Stimulated activated CD8-positive, alpha-beta memory T cell treated with anti-CD3 and anti-CD28 coated beads, Interleukin-15, amount 100 ng/mL, for 4 hours (primary cell): ENCODE results near the gene EDRF1.

Experiments
- DNase-seq, 2 donors: peaks; one replicate each; pipeline ENCODE4 v3.0.0-alpha.2; 2020; ENCODE audit warnings: low read depth in 2 of 2

Gene EDRF1

DNA sequence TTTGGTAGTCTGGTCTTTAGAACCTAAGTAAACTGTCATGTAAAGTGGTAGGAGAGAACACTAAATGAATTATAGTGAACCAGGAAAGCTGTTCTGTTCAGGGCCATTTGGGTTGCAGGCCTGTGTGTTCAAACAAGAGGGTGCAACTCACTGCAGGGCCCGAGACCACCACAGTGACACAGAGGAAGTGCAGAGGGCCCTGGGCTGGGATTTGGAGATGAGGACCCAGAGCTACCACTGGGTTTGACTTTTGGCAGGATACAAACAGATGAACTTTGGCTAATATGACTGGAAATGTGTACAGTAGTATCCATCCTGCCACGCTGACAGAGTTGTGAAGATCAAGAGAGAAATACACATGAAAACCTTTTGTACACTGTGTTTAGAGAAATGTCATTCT, 46.3 kb downstream of the EDRF1 start:
- no peak for DNase-seq

DNA sequence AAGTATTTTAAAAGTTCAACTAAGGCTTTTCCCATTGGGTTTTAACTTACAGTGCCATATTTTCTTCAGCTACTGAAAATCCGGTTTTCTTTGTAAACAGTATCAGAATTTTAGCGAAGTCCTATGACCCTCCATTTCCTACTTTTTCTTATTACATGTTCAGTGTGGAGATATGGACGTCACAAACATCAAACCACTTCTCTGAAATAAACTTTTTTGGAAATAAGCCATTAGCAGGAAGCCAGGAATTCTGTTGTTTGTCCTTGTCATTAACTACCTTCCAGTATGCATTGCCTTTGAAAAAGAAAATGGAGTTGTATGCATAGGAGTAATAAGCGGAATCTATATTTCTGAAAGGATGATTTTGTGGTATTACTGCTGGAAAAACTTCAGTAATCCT, 47.0 kb downstream of the EDRF1 start:
- no peak for DNase-seq

DNA sequence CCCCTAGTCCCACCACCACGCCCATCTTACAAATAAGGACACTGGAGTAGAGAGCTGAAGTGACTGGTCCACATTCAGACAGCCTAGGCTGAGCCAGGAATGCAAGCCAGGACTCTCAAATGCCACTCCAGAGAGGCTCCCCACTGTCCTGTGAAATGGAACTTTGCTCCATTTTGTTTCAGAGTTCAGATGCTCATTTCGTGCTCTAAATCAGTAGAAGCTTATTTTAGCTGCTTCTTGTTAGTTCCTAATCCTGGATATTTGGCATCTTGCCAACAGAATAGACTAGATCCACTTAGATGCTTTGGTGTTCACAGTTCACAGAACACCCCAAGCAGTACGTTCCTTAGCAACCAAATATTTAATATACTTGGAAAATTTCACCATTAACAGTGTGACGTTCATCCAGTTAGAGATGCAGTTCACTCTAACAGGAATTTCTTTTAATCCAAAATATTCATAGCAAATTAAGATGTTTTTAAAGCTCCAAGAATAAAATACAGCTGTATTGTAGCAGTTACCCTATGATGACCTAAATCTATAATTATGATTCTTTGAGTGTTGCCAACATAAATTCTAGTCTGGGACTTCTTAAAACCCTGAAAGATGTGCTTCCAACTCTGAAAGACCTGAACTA, 48.8 kb downstream of the EDRF1 start:
- no peak for DNase-seq

DNA sequence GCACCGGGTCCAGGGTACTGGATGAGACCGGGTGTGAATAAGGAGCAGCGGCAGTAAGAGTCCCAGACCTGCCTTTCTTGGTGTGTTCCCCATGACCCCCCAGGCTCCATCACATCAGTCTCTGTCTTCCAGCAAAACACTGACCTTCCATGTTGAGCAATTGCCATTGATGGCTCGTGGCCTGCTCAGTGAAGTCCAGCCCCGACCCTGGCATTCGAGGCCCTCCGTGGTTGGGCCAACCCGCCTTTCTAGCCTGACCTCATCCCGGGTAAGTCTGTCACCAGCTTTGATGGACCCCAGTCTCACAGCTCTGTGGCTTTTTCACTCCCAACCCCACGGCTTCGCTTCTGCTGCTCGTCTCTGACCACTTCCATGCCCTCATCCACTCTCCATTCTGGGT, 49.7 kb downstream of the EDRF1 start:
- no peak for DNase-seq

DNA sequence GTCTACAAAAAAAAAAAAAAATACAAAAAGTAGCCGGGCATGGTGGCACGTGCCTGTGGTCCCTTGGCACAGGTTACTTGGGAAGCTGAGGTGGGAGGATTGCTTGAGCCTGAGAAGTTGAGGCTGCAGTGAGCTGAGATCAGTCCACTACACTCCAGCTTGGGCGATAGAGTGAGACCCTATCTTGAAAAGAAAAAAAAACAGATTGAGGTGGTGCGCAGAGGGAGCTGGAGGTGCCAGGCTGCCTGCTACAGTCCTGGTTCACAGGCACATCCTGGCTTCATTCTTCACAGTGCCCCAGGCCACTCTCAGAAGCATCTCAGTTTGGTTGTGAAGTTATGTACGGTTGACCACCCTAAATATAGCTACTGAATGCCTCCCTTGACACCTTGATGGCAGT, 51.3 kb downstream of the EDRF1 start:
- no peak for DNase-seq

DNA sequence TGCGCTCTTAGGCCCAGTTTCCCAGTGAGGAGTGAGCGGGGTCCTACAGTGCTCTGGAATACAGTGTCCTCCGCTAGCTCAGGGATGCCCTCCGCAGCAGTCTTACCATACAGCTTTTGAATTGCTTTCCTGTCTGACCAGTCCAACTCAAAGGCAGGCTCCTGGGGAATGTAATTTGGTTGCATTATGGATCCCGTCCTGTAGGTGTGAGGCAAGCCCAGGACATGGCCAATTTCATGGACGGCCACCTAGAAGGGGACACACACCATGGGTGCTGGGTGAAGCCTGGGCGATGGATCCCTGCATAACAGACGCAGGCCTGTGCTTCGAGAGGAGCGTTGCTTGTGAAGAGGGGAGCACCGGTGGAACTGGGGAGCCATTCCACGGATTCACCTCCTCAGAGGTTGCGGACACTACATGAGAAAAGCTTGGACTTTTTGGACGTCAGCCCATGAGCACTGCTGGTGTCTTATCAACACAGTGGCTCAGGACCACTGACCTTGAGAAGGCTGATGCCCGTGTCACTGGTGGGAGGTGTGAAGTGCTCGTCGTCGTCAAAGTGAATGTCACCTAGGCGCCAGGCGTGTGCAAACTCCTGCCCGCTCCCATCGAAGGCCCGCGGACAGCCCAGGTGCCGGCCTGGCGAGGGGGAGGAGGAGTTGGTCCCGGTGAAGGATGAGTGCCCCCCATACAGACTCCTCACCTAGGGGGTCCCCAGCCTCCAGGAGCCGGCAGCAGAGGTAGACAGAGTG, 52.8 kb downstream of the EDRF1 start:
- DNase-seq, result no peak

DNA sequence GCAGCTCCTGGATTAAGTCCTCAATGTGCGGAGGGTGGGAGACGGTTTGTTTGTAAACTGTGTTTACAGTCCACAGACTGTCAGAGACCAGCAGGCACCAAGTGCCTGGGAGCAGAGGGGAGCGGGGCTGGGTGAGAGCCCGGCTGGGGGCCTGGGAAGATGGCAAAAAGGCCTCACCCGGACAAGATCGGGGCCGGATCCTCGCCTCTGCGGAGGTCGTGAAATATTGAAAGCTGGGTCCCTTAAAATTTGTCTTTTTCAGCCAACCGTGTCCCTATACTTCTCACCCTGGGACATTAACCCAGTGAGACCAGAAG, 53.3 kb downstream of the EDRF1 start:
- no peak for DNase-seq

DNA sequence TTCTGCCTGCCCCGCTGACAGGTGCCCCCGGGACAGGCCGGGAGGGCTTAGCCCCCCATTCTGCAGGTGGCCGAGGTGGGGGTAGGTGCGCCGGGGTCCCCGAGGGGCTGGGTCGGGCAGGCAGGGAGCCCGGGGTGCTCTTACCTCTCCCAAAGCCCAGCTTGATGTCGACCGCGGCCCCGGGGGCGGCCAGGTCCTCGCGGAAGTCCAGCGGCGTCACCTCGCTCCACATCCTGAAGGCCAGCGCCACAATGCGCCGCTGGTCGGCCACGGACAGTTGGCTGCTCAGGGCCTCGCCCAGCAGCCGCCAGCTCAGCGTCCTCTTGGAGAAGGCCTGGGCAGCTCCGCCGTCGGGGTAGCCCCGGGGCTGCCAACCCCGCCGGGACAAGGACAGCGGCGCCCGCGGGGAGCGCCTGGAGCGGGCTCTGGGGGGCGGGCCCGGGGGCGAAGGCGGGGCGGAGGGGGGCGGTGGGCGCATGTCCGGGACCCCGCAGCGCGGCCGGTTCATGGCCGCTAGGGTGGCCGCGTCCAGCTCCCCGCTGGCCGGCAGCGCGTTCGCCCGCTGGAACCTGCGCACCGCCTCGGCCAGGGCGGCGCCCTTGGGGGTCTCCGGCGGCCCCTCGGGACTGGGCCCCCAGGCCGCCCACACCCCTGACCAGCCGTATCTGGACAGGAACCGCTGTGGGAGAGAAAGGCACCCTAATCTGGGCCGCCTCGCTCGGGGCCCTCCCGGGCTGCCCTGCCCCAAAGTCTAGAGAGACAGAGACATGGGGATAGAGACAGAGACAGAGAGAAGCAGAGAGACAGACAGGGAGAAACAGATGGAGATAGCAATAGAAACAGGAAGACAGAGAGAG, 54.4 kb downstream of the EDRF1 start:
- DNase-seq, result no peak

DNA sequence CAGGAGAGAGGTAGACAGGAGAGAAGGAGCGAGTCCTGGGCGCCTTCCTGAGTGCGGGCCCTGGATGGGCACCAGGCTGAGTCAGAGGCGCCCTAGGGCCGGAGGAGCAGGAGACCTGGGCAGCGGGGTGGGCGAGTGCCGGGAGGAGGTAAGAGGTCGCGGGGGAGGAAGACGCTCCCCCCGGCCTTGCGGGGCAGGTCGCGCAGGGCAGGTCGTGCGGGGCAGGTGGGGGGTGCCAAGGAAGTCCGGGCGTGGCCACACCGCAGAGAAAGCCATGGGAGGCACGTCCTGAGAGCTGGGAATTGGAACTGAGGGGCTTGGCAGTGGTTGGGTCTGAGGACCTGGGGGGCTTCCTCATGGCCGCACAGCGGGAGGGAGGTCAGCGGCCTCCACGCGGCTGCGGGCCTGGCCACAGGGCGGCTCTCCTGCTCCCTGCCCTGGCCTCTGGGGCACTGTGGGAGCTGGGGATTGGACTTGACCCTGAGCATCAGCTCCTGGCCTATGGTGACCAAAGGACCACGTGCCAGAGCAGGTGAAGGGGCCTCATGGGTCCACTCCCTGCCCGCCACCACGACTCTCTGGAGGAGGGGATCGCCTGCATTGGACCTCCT, 55.2 kb downstream of the EDRF1 start:
- no peak for DNase-seq

DNA sequence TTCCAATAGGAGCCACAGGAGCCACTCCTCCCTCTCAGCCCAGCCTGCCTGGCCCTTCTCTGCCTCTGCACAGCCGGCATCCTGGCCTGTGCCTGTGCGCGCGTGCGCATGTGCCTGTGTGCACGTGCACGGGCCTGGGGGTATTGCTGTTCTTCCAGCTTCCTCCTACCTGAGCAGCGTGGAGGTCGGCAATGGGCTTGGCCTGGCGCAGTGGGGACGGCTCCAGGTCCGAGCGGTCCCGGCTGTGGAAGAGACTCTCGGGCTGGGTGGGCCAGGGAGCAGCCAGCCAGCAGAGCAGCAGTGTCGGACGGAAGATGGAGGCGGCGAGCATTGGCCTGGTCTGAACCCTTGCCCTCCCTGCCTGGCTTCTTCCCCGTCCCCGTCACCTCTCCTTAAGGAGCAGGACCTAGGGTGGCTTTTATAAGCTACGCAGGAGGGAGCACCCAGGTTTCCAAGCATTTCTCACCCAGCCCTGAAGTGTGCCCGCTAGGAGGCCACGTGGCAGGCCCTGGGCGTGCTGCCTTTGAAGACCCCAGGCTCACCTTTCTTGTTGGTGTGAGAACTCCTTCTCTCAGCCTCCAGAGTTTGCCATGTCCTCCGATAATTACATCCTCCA, 56.1 kb downstream of the EDRF1 start, which contains the start of gene MMP21:
Gene MMP21 (minus strand): TSS at position 331 of the 616 bp plus-strand sequence. CDS start 0 bp downstream, at position 331.
- DNase-seq, result no peak

DNA sequence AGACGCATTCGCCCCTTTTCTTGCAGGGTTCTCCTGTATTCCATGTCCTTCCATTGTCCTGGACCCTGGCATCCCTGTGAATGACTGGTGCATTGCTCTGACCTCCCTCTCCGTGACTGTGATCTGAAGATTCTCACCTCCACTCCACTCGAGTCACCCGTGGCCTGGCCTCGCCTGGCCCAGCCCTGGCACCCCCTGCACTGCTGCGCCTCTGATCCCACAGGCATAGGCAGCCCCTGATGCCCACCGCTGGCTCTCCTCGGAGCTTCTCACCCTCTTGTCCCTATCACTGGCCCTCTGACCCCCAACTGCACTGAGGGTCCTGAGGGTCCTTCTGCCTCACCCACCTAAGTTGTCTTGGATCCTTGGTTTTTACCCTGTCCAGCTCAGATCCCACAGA, 58.3 kb downstream of the EDRF1 start:
- no peak for DNase-seq

DNA sequence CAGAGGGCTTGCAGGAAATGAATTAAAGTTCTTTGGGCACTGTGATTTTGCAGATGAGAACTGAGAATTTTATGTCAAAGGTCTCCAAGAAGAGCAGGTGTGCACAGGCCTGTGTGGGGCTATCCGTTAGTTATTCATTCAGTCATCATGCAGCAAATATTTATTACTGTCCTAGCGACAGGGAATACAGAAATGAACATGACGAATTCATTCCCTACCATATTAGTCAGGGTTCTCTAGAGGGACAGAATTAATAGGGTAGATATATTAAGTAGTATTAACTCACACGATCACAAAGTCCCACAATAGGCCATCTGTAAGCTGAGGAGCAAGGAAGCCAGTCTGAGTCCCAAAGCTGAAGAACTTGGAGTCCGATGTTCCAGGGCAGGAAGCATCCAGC, 59.0 kb downstream of the EDRF1 start:
- DNase-seq, result no peak

DNA sequence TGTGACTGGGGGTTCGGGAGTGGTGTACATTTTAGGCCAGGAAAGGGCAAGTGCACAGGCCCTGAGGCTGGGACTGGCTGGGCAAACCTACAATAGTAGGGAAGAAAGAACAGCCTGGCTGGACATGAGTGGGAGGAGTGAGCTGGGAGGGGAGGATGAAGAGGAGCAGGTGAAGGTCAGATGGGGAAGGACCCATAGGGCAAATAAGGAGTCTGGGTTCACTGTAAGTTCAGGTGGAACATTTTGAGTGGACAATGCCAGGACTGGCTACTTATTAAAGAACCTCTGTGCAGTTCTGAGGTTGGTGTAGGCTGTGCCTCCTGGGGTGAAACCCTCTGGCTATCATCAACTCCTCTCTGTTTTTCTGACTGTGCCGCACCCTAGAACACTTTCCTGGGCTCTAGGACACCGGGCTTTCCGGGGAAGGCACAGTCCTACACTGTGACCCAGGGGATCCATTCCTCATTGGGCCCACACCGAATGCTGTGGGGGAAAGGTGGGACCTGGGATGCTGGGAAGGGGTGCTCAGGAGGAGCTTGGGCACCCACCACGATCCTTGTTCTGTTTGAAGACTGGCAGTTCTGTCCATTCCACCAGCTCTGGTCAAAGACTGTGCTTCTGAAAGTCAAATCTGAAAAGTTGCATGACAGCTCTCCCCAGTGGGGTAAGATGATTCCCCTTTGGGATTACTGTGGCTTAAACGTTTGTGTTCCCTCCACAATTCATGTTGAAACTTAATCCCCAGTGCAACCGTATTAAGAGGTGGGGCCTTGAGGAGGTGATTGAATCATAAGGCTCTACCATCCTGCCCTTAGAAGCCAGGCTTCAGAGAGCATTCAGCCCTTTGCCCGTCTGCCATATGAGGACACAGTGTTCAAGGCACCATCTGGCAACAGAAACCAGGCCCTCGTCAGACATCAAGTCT, 60.2 kb downstream of the EDRF1 start:
- DNase-seq, result no peak

DNA sequence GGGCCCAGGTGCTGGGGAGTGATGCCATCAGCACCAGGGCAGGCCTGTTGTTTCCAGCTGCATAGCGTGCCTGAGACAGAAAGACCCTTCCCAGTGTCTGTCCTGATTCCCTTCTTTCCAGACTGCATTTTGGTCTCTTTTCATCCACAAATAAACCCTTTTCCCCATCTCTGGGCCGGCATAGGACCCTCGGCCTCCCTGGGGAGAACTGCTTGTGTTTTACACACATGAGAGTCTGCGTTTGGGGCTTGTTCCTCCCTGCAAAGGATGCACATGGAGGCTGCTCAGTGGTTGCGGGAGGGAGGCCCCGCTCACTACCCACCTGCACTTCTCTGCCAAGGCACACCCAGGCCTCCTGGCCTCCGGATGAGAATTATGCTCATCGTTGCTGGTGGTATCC, 61.9 kb downstream of the EDRF1 start:
- DNase-seq, result no peak

DNA sequence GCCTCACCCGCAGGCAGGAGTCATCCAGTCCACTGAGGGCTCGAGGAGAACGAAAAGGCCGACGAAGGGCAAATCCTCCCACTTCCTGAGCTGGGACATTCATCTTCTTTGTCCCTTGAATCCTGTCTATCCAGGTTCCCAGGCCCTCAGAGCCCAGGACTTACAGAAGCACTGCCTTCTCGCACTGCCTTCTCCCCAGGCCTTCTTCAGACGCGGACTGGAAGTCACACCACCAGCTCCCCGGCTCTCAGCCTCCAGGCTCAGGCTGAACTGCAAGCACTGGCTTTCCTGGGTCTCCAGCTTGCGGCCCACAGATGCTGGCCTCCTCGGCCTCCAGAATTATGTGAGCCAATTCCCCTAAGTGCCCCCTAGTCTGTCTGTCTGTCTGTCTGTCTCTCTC, 62.5 kb downstream of the EDRF1 start:
- DNase-seq, result no peak

DNA sequence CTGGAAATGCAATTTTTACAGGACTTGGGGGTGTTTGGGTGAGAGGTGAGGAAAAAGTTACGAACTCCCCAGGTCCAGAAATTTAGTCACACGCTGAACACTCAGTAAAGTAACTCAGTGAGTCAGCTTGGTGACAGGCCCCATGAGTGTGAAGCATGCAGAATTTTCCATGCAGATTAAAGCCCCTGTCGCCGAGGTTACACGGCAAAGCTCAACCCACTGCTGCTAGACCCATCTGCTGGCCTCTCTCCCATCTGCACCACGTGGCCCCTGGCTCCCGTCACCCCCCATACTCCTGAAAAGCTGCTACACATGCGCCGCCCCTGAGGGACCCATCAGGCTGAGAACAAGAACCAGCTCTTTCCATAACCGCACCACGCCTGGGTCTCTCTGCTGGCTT, 63.1 kb downstream of the EDRF1 start:
- DNase-seq, result no peak

DNA sequence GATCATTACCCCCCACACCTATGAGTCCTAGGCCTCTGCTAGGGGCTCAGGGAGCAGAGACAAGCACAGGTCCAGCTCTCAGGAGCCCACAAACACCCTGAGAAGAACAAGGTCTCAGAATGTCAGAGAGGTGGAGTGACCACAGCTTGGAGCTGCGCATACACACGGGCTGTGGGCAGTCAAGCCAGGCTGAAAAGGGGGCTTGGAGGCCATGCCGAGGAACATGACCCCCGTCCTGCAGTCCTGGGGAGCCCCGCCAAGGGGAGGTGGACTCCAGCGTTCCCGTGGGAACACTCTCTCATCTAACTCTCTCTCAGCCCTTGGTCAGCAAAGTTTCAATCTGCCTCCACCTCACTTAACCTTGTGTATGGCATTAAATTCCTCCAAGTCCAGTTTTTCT, 63.9 kb downstream of the EDRF1 start:
- no peak for DNase-seq

DNA sequence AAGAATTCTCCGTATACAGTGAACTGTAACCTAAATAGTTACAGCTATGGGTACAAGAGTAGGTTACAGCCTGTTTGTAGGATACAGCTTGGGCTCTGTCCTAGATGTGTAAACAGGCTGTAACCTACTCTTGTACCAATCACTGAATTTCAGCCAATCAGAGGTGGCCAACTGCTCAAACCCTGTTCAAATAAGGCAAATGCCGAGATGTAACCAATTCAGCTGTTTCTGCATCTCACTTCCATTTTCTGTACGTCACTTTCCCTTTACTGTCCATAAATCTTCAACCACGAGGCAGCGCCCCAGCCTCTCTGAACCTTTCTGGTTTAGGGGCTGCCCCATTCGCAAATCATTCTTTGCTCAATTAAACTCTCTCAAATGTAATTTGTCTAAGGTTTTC, 64.4 kb downstream of the EDRF1 start:
- DNase-seq, result no peak

DNA sequence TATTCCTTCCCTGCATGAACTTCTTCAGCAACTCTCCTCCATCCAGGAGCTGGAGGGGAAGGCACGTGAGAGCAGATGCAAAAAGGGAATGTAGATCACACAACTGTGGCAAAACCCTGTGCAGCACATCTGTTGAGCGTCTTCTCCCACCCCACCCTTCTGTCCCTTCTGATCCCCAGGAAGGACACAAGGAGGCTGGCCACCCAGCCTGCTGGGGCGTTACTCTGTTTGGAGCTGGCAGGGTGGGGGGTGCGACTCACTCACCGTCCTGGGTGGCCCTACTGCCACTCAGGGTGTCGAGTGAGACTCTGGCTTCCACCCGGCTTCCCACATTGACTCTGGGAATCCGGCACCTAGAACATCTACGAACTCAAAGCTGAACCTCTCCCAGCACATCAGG, 66.3 kb downstream of the EDRF1 start:
- DNase-seq, result no peak

DNA sequence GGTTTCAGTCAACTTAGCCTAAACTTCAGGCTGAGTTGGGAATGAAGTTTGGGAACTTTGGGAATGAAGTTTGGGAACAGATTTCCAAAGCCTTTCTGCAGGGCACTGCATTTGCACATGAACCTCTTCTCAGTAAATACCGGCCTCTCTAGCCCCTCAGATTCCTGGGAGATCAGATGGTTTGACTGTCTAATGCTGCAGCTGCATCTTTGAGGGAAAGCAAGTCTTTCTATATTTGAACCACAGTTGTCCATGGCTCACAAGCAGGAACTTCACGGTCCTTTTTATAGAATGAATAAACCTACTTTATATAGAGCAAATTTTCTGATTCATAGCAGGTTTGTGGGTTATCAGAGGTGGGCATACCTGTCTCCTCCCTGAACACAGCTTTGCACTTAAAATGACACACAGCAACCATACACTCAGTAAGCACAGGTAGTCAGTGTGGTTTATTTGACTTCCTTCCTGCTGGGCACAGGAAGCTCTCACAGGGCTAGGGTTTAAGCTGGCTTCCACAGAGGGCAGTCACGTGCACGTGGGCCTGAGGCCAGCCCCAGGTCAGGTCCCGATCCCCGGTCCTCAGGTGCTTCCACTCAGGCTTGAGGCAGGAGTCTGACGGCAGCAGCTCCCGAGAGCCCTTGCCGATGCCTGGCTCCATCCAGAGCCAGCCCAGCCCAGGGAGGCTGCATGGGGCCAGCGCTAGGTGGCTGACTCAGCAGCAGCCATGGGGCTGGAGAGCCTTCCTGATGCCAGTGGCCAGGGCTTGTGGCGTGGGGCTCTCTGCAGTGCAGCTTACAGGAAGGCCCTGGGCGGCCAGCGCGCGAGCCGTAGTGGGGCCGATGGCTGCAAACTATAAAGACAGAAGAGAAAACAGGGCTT, 68.9 kb downstream of the EDRF1 start:
- no peak for DNase-seq
